Right kidney (tissue), 9 donors: ENCODE data around the gene AAGAB.
"Not testable (repeated sequence)": the region's sequence is repeated elsewhere in the genome, so short reads cannot be mapped to it uniquely, and the experiment has no call there.

ENCODE experiments used
- DNase-seq: peaks from one replicate; pipeline ENCODE4 v3.0.0-alpha.2; 2016
- long read RNA-seq, 8 donors: transcript quantifications; one replicate each; lab custom pipeline, GENCODE V29; 2026

AAGAB gene, protein sequence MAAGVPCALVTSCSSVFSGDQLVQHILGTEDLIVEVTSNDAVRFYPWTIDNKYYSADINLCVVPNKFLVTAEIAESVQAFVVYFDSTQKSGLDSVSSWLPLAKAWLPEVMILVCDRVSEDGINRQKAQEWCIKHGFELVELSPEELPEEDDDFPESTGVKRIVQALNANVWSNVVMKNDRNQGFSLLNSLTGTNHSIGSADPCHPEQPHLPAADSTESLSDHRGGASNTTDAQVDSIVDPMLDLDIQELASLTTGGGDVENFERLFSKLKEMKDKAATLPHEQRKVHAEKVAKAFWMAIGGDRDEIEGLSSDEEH
- long read RNA-seq, donor 1, transcript AAGAB-201 (10 exons, 2,841 nt): major isoform, 10 of 22 reads
- long read RNA-seq, donor 1, partial matches to known transcripts: 11 of 22 reads
- long read RNA-seq, donor 1, other reads (novel, unspliced or antisense): 0 of 22 reads
- long read RNA-seq, donor 2, partial matches to known transcripts: 0 of 4 reads
- long read RNA-seq, donor 2, other reads (novel, unspliced or antisense): 0 of 4 reads
- long read RNA-seq, donor 3, transcript AAGAB-201 (10 exons, 2,841 nt): major isoform, 8 of 8 reads
- long read RNA-seq, donor 3, partial matches to known transcripts: 0 of 8 reads
- long read RNA-seq, donor 3, other reads (novel, unspliced or antisense): 0 of 8 reads
- long read RNA-seq, donor 4, transcript AAGAB-201 (10 exons, 2,841 nt): major isoform, 10 of 10 reads
- long read RNA-seq, donor 4, partial matches to known transcripts: 0 of 10 reads
- long read RNA-seq, donor 4, other reads (novel, unspliced or antisense): 0 of 10 reads
- long read RNA-seq, donor 5, transcript AAGAB-201 (10 exons, 2,841 nt): major isoform, 9 of 12 reads
- long read RNA-seq, donor 5, partial matches to known transcripts: 0 of 12 reads
- long read RNA-seq, donor 5, other reads (novel, unspliced or antisense): 0 of 12 reads
- long read RNA-seq, donor 6, partial matches to known transcripts: 0 of 4 reads
- long read RNA-seq, donor 6, other reads (novel, unspliced or antisense): 0 of 4 reads
- long read RNA-seq, donor 7: 0 reads
- long read RNA-seq, donor 8, transcript AAGAB-201 (10 exons, 2,841 nt): major isoform, 7 of 8 reads
- long read RNA-seq, donor 8, partial matches to known transcripts: 0 of 8 reads
- long read RNA-seq, donor 8, other reads (novel, unspliced or antisense): 0 of 8 reads

- DNase-seq: peak; percentile 93
These were observed at the start of gene AAGAB, which contains the start of gene IQCH for GRCh38 chr15:67254238-67255175. TSS of gene AAGAB (minus strand) at chr15:67254661. CDS start at chr15:67254631, 30 bp downstream. TSS of gene IQCH (plus strand) at chr15:67254786. CDS start at chr15:67254897, 111 bp downstream.

GRCh38 chr15:67303490-67304363 is 49.3 kb upstream of the AAGAB start:
- no peak for DNase-seq

- no peak for DNase-seq
These were observed 46.0 kb upstream of the AAGAB start for GRCh38 chr15:67300266-67301025.

GRCh38 chr15:67296684-67297083 is 42.2 kb upstream of the AAGAB start:
- DNase-seq: no peak

- DNase-seq: no peak
These were observed 41.7 kb upstream of the AAGAB start for GRCh38 chr15:67296188-67296587.

GRCh38 chr15:67290319-67290718 is 35.9 kb upstream of the AAGAB start:
- DNase-seq: no peak

GRCh38 chr15:67286400-67286799 is 31.9 kb upstream of the AAGAB start:
- not testable (repeated sequence) for DNase-seq

GRCh38 chr15:67285625-67286024 is 31.2 kb upstream of the AAGAB start:
- DNase-seq: not testable (repeated sequence)

DNA sequence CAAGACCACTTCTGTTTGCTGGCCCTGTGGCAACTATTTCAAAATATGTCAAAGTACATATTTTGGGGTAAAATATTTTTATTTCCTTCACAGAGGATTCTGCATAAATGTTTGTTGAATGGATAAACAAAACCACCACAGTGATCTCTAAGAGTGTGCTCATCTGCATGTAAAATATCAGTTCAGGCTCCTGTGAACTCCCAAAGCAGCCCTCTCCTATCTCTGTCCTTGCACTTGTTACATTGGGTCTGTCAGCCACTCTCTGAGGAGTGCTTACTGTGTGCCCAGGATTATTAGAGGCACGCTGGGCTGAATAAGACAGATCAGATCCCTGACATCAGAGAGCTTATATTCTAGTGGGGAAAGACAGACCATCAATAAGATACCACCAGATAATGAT is 27.3 kb upstream of the AAGAB start:
- DNase-seq: no peak

DNA sequence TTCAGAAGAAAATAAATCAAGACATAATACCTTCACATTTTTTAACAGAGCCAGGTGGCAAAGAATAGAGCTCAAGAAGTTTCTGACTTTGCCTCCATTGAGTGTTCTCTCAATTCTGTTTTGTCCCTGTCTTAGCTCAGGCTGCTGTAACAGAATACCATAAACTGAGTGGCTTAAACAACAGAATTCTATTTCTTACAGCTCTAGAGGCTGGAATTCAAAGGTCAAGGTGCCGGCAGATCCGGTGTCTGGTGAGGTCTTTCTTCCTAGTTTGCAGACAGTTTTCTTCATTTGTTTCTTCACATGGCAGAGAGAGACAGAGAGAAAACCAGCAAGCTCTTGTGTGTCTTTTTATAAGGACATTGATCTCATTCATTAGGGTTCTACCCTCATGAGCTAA is 25.8 kb upstream of the AAGAB start:
- DNase-seq: no peak

DNA sequence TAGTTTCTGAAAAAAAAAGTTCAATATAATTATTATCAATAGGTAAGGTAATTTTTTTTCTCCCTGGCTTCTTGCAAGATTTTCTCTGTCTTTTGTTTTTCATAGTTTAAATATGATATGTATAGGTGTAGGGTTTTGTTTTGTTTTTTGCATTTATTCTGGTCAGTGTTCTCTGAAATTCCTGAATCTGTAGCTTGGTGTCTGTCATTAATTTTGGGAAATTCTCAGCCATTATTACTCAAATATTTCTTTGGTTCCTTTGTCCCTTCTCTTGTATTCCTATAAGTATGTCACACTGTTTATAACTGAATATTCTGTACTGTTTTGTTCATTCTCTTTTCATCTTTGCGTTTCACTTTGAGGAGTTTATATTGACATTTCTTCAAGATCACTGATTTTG is 22.2 kb upstream of the AAGAB start:
- no peak for DNase-seq

DNA sequence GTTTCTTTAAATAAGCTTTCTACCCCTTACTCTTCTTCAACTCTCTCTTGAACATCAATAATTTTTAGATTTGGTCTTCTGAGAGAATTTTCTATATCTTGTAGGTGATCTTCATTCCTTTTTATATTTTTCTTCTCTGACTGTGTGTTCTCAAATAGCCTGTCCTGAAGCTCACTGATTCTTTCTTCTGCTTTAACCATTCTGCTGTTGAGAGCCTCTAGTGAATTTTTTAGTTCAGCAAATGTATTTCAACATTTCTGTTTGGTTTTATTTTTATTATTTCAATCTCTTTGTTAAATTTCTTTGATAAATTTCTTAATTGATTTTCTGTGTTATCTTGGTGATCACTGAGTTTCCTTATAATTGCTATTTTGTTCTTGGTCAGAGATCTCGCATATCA is 19.8 kb upstream of the AAGAB start:
- no peak for DNase-seq

DNA sequence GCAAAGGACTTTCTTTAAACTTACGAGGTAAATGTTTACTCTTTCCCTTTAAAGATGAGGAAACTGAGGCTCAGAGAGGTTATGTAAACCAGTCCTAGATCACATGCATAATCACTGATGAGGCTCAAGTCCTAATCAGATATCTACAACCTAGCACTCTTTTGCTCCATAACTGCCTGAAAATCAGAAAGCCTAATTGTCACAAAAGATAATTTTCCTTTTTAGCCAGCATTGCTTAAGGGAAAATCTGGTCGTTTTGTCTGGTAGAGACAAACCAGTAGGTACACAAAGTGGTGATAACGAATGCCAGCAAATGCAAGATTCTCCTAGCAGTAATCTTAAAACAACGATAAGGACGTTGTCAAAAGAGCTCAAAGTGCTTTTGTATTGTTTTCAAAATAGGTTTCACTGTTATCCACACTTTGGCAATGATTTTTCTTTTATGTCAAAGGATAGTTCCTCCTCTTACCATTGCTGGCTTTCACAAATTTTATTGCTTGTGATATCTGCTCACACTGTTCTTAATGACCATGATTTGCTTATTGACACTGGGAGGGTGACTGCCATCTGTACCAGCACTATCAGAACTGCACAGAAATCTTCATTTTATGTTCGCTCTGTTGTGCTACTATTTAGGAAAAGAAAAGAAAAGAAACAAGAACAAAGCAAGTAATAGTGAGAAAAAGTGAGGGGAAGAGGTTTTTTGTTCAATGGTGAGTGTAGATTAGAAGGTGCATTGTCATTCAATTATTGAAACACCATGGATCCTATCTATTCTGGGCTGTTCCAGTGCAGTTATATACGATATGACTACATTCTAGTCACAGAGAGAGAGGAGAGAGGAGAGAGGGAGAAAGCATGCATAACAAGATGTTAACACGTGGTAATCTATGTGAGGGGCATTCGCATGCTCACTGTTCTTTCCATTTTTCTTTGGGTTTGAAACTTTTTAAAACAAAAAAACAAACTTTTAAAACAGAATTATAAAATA is 13.8 kb upstream of the AAGAB start:
- DNase-seq: no peak

DNA sequence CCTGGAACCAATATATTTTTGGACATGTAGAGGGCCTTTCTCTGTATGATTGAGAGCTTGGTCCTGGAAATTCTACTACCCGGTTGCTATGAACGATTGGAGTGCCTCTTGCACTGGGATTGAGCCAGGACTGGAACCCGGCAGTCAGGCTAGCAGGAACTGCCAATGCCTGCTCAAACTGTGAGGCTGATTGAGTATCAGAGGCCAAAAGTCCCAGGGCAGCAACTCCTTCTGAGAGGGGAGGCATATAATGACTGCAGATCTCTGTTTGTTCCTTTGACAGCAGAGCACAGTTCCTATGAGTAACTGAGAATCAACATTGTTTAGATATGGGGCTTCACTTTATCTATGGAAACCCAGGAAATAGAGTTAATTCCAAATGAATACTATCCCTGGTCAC is 13.0 kb upstream of the AAGAB start:
- no peak for DNase-seq

- no peak for DNase-seq
These were observed 12.4 kb upstream of the AAGAB start for GRCh38 chr15:67266870-67267269.

DNA sequence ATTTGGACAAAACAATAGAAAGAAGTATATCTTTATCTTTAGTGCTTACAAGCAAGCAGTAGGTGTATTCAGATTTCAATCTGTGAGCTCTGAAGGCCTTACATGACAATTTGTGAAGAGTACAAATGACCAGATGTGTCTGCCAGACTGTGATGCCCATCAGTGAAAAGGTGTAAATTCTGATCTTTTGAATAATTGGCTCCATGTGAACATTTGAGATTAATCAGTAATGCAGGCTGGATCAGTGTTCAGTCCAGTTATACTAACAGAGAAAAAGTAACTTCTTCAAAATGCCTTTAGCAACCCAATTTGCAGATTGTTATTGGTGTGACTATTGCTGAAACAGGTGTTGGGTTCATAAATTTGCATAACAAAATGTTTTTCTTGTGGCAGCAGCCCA is 5.3 kb upstream of the AAGAB start:
- DNase-seq: no peak

GRCh38 chr15:67259379-67259778 is 4.9 kb upstream of the AAGAB start:
- DNase-seq: no peak

- not testable (repeated sequence) for DNase-seq
These were observed 4.0 kb upstream of the AAGAB start for GRCh38 chr15:67258412-67258811.
